ENCODE measurements around the gene EDIL3. TPM values are rescaled to one million over a fixed set of nuclear protein-coding genes. Genes with fewer than 3 reads are reported as not detected.
"Not testable (repeated sequence)": the region's sequence is repeated elsewhere in the genome, so short reads cannot be mapped to it uniquely, and the experiment has no call there.

Gene EDIL3
- total and polyA plus RNA-seq, 2 experiments from 2014 or later = 18.2 to 42.4 TPM

GRCh38 chr5:84299959-84300358 is 84.7 kb downstream of the EDIL3 start:
- H3K36me3 ChIP-seq (replicated peaks; ENCODE audit: insufficient read depth, low read depth) = no peaks in the 10 kb centered on the region
- H3K4me2 ChIP-seq = no peak overlapping the region
- TF ChIP-seq CTCF (IDR thresholded peaks at IDR 0.05; ENCODE audit: poor library complexity) (no peak), EZH2 (IDR thresholded peaks at IDR 0.05; ENCODE audit: borderline replicate concordance) (no peak), EZH2phosphoT487 (IDR thresholded peaks at IDR 0.05; ENCODE audit: low read depth, severe bottlenecking, unreplicated experiment) (no peak)
- no peak overlapping the region for H3K27ac ChIP-seq
- no peaks in the 10 kb centered on the region for H3K27me3 ChIP-seq
- no peak overlapping the region for H2AFZ ChIP-seq
- H3K4me1 ChIP-seq (ENCODE audit: insufficient read depth) = peaks cover 3% of the 10 kb centered on the region
- no peaks in the 10 kb centered on the region for H3K9me2 ChIP-seq (replicated peaks; ENCODE audit: insufficient read depth)
- no peak for DNase-seq (ENCODE audit: low spot score)
- H3K4me3 ChIP-seq = no peak overlapping the region
- no peaks in the 10 kb centered on the region for H4K20me1 ChIP-seq (ENCODE audit: insufficient read depth, poor library complexity, severe bottlenecking)
- no peaks in the 10 kb centered on the region for H3K79me2 ChIP-seq
- H3K9me3 ChIP-seq (ENCODE audit: low read depth) = no peaks in the 10 kb centered on the region
- WGBS (ENCODE audit: low lambda C conversion rate, missing lambda C conversion rate) = 38% methylated on average over 1 of the region's 1 CpG

- no peaks in the 10 kb centered on the region for H3K27me3 ChIP-seq
- H3K4me1 ChIP-seq (ENCODE audit: insufficient read depth) = no peaks in the 10 kb centered on the region
- H2AFZ ChIP-seq = no peak overlapping the region
- no peaks in the 10 kb centered on the region for H3K9me3 ChIP-seq (ENCODE audit: low read depth)
- H3K4me2 ChIP-seq = no peak overlapping the region
- 89% methylated on average over 4 of the region's 4 CpGs for WGBS (ENCODE audit: low lambda C conversion rate, missing lambda C conversion rate)
- H3K27ac ChIP-seq = no peak overlapping the region
- TF ChIP-seq EZH2 (IDR thresholded peaks at IDR 0.05; ENCODE audit: borderline replicate concordance) (no peak), CTCF (IDR thresholded peaks at IDR 0.05; ENCODE audit: poor library complexity) (no peak), EZH2phosphoT487 (IDR thresholded peaks at IDR 0.05; ENCODE audit: low read depth, severe bottlenecking, unreplicated experiment) (no peak)
- no peaks in the 10 kb centered on the region for H4K20me1 ChIP-seq (ENCODE audit: insufficient read depth, poor library complexity, severe bottlenecking)
- H3K36me3 ChIP-seq (replicated peaks; ENCODE audit: insufficient read depth, low read depth) = no peaks in the 10 kb centered on the region
- no peak for DNase-seq (ENCODE audit: low spot score)
- H3K9me2 ChIP-seq (replicated peaks; ENCODE audit: insufficient read depth) = no peaks in the 10 kb centered on the region
- H3K79me2 ChIP-seq = no peaks in the 10 kb centered on the region
- no peak overlapping the region for H3K4me3 ChIP-seq
Observed at GRCh38 chr5:84298628-84299027, 86.1 kb downstream of the EDIL3 start.

- not testable (repeated sequence) for H3K36me3 ChIP-seq (replicated peaks; ENCODE audit: insufficient read depth, low read depth); H3K27ac ChIP-seq; H3K4me1 ChIP-seq (ENCODE audit: insufficient read depth); H3K4me2 ChIP-seq; H3K4me3 ChIP-seq; H3K79me2 ChIP-seq; H4K20me1 ChIP-seq (ENCODE audit: insufficient read depth, poor library complexity, severe bottlenecking); H2AFZ ChIP-seq; DNase-seq (ENCODE audit: low spot score); H3K27me3 ChIP-seq; H3K9me3 ChIP-seq (ENCODE audit: low read depth); H3K9me2 ChIP-seq (replicated peaks; ENCODE audit: insufficient read depth)
- 40% methylated on average over 4 of the region's 4 CpGs for WGBS (ENCODE audit: low lambda C conversion rate, missing lambda C conversion rate)
Observed at GRCh38 chr5:84297641-84298040, 87.0 kb downstream of the EDIL3 start.

- Histone ChIP-seq H2AFZ (no peak overlapping the region), H3K9me3 (ENCODE audit: low read depth) (no peaks in the 10 kb centered on the region), H3K4me1 (ENCODE audit: insufficient read depth) (no peaks in the 10 kb centered on the region), H3K4me3 (no peak overlapping the region), H3K79me2 (no peaks in the 10 kb centered on the region), H3K27me3 (no peaks in the 10 kb centered on the region), H3K36me3 (replicated peaks; ENCODE audit: insufficient read depth, low read depth) (no peaks in the 10 kb centered on the region), H3K27ac (no peak overlapping the region), H3K4me2 (no peak overlapping the region), H3K9me2 (replicated peaks; ENCODE audit: insufficient read depth) (no peaks in the 10 kb centered on the region), H4K20me1 (ENCODE audit: insufficient read depth, poor library complexity, severe bottlenecking) (no peaks in the 10 kb centered on the region)
- no peak for TF ChIP-seq CTCF (IDR thresholded peaks at IDR 0.05; ENCODE audit: poor library complexity)
- TF ChIP-seq EZH2 (IDR thresholded peaks at IDR 0.05; ENCODE audit: borderline replicate concordance) = no peak
- no peak for TF ChIP-seq EZH2phosphoT487 (IDR thresholded peaks at IDR 0.05; ENCODE audit: low read depth, severe bottlenecking, unreplicated experiment)
- 89% methylated on average over 14 of the region's 14 CpGs for whole genome bisulfite sequencing (ENCODE audit: low lambda C conversion rate, missing lambda C conversion rate)
- no peak for DNase-seq (ENCODE audit: low spot score)
Observed at GRCh38 chr5:84292788-84293653, 91.7 kb downstream of the EDIL3 start.

Measured in hepatocyte (in vitro differentiated cells).